GM19240 (cell line): ENCODE data around the gene RHOV.

Experiments used
- DNase-seq: peaks from one replicate; pipeline ENCODE4 v3.0.0; 2011; ENCODE audit warnings: low spot score; ENCODE audit not compliant: insufficient read length

RHOV gene

DNA sequence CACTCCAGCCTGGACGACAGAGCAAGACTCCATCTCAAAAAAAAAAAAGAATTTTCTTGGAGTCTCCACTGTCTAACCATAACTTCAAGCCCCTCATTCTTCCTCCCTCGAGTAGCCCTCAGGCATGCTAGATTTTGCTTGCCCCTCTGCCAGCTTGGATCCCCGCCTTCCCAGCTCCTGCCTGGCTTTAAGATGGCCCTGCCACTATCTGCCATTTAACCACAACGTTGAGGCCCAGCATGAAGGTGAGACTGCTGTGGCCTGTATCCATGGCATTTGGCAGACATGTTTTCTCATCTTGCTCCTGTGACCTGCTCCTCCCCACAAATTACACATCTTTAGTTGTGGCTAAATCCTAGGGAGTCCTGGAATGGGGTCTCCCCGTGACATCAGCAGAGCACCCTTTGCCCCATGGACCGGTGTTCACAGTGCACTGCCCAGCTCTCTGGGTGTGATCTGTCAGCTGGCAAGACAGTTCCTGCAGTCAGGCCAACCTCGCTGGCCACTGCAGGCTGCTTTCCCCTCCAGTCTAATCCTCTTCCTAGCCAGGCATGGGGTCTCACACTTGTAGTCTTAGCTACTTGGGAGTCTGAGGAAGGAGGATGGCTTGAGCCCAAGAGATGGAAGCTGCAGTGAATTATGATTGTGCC, 30.6 kb upstream of the RHOV start:
- no peak for DNase-seq

DNA sequence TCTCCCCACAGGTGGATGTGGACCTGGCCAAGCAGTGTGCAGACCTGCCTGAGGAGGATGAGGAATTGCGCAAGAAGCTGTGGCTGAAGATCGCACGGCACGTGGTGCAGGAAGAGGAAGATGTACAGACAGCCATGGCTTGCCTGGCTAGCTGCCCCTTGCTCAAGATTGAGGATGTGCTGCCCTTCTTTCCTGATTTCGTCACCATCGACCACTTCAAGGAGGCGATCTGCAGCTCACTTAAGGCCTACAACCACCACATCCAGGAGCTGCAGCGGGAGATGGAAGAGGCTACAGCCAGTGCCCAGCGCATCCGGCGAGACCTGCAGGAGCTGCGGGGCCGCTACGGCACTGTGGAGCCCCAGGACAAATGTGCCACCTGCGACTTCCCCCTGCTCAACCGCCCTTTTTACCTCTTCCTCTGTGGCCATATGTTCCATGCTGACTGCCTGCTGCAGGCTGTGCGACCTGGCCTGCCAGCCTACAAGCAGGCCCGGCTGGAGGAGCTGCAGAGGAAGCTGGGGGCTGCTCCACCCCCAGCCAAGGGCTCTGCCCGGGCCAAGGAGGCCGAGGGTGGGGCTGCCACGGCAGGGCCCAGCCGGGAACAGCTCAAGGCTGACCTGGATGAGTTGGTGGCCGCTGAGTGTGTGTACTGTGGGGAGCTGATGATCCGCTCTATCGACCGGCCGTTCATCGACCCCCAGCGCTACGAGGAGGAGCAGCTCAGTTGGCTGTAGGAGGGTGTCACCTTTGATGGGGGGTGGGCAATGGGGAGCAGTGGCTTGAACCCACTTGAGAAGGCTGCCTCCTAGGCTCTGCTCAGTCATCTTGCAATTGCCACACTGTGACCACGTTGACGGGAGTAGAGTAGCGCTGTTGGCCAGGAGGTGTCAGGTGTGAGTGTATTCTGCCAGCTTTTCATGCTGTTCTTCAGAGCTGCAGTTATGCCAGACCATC, 28.8 kb upstream of the RHOV start:
- DNase-seq: no peak

DNA sequence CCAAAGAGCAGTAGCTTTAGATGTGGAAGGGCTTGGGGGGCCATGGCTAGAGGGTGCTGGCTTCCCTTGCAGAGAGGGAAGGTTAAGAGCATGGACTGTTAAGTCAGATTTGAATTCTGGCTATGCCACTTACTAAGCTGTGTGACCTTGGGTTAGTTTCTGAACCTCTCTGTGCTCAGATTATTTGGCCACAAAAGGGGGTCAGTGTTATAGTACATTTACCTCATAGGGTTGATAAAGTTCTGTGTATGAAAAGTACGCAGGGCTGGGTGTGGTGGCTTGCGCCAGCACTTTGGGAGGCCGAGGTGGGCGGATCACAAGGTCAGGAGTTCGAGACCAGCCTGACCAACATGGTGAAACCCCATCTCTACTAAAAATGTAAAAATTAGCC, 27.0 kb upstream of the RHOV start:
- no peak for DNase-seq

DNA sequence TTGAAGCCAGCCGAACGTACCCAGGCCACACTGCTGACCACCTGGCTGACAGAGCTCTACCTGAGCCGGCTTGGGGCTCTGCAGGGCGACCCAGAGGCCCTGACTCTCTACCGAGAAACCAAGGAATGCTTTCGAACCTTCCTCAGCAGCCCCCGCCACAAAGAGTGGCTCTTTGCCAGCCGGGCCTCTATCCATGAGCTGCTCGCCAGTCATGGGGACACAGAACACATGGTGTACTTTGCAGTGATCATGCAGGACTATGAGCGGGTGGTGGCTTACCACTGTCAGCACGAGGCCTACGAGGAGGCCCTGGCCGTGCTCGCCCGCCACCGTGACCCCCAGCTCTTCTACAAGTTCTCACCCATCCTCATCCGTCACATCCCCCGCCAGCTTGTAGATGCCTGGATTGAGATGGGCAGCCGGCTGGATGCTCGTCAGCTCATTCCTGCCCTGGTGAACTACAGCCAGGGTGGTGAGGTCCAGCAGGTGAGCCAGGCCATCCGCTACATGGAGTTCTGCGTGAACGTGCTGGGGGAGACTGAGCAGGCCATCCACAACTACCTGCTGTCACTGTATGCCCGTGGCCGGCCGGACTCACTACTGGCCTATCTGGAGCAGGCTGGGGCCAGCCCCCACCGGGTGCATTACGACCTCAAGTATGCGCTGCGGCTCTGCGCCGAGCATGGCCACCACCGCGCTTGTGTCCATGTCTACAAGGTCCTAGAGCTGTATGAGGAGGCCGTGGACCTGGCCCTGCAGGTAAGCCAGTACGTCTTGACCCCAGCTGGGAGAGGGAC, 26.4 kb upstream of the RHOV start:
- no peak for DNase-seq

DNA sequence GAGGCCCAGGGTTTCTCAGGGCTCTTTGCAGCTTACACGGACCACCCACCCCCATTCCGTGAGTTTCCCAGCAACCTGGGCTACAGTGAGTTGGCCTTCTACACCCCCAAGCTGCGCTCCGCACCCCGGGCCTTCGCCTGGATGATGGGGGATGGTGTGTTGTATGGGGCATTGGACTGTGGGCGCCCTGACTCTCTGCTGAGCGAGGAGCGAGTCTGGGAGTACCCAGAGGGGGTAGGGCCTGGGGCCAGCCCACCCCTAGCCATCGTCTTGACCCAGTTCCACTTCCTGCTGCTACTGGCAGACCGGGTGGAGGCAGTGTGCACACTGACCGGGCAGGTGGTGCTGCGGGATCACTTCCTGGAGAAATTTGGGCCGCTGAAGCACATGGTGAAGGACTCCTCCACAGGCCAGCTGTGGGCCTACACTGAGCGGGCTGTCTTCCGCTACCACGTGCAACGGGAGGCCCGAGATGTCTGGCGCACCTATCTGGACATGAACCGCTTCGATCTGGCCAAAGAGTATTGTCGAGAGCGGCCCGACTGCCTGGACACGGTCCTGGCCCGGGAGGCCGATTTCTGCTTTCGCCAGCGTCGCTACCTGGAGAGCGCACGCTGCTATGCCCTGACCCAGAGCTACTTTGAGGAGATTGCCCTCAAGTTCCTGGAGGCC, 25.6 kb upstream of the RHOV start:
- no peak for DNase-seq

DNA sequence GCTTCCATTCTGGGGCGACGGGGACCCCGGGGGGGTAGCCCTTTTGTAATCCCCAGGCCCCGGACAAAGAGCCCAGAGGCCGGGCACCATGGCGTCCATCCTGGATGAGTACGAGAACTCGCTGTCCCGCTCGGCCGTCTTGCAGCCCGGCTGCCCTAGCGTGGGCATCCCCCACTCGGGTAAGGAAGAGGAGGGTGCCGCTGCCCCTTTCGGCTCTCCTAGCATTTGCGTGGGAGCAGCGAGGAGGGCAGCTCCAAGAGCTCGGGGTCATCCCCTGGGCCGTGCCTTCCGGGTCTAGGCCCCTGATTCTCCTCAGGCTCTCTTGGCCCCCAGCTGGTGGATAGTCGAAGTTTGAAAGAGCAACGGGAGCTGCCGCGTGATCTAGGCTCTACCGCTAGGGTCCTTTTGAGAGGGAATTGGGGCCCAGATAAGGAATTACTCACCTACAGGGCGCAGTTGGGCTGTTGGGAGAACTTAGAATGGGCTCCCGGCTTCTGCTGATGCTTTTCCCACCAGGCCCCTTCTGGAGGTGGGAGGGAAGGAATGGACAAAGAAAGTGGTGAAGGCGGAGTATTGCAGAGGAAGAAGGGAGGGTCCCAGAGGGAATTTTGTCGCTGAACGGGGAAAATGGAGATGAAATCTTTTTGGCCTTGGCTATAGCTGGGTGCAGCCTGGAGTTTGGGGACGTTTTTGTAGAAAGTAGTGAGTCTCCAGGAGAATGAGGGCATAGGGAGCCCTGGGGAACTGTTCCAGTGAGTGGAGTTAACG, 20.8 kb upstream of the RHOV start:
- DNase-seq: no peak

DNA sequence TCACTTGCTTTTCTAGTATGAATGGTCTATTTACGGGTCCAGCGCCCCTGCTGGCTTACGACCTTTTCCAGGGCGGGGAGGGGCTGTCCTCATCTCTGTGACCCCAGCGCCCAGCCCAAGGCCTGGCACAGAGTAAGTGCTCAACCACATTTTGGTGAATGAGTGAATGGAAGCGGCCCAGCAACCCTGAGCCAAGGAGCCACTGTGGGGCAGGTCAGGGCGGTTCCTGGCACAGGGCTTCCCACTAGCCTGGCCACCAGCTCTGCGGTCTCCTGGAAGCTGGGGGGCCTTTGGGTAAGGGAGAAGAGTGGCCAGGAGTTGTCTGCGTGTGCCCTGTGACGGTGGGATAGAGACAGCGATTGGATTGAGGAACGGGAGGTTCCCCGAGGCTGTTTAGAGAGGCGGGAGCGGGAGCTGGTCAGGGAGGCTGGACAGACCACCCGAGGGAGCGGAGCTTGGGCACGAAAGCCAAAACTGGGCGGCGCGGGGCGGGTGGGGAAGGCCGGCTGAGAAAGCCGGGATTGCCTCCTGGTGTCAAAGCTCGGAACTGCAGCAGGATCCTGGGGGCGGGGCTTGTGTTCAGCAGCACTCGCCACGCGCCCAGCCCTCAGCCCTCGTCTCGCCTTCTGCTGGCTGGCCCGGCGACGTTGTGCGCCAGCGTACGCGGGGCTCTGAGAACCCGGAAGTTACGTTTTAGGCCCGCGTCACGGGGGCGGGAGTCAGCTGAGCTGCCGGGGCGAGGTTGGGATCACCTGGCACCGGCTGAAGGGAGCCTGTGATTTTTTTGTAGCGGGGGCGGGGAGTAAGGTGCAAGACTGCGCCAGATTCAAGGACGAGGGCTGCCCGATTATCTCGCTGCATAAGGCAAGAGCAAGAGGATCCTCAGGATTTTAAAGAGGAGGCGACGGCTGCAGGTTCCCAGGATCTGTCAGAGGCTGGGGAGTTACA, 20.0 kb upstream of the RHOV start, which contains the start of gene VPS18:
TSS of gene VPS18 (plus strand) at position 718 of the 948 bp plus-strand sequence. CDS start 319 bp downstream, outside the sequence.
- peak; percentile 90 for DNase-seq

DNA sequence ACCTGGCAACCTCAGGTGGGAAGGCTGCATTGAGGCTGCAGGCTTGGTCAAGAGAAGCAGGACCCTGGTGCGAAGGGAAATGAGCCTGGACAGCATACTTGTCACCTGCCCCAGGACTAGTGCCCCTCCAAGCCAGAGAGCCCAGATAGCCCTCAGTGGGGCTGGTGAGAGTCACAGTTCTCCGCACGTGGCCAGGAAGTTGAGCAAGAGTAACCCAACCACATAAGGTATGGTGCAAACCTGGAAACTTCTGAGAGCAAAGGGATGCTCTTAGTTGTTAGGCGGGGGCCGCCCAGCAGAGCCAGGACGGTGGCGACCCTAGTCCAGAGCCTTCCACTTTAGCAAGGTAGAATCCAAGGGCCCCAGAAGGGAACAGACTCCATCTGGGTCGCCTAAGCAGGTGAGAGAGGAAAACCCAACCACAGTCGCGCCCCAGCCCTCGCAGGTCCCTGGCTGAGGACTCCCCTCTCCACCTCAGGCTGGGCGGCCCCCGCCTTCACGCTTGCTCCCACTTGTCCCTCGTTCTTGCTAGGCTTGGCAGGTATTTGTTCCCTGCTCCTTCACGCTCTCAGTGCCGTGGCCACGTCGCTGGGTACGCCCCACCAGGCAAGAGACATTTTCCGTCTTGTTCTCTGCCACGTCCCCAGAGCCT, 19.1 kb upstream of the RHOV start:
- no peak for DNase-seq

DNA sequence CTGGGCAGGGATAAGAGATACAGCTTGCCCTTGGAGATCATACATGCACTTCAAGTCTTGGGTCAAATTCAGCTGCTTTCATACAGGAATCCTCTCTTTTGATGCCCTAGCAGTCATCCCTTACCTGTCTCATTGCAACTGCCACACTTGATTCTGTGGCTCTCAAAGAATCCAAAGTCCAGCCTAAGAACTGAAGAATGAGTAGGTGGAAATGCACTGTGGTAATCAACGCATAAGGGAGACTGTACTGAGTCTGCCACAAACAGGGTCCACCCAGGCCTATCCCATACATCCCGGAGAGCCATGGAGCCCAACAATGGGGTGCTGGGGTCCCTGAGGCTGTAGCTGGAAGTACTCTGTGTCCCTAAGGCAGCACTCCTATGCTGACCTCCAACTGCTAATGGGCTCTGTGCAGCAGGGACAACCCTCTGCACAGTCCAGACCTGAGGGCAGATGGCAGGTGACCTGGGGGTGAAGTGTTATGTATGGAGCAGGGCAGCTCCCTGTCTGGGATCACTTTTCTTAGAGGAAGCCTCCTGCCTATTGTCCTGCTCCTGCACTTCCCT, 18.5 kb upstream of the RHOV start:
- DNase-seq: no peak

DNA sequence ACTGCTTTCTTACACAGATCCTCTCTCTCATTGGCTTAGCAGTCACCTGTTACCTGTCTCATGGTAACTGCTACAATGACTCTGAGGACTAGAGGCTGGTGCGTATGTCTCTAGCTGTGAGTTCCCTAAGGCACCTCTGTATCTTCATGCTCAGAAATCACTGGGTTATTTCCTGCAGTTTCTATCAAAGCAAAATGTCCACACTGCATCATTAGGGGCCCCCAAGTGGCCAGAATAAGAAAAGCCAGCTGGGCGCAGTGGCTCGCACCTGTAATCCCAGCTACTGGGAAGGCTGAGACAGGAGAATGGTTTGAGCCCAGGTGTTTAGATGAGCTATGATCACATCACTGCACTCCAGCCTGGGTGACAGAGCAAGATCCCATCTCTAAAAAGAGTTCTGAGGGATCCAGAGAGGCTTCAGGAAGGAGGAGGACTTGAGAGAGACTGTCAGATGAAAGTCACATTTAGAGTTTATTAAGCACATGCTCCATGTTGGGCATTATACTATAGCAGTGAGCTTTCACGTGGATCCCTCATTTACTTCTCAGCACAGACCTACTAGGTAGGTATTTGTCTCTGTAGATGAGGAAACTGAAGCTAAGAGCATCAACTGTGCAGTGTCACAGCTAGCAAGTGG, 17.9 kb upstream of the RHOV start:
- DNase-seq: no peak

DNA sequence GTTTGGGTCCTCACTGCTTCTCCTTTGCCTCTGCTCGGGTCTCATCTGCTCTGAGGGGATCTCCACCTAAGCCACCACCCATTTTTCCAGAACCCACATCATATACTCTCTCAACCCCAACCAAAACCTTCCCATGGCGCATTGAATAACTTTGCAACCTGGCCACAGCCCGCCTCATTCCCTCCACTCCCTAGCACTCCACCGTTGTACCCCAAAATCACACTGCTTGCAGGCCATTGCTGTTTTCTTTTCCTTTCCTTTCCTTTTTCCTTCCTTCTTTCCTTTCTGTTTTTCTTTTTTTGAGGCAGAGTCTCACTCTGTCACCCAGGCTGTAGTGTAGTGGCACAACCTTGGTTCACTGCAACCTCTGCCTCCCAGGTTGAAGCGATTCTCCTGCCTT, 17.1 kb upstream of the RHOV start:
- no peak for DNase-seq

DNA sequence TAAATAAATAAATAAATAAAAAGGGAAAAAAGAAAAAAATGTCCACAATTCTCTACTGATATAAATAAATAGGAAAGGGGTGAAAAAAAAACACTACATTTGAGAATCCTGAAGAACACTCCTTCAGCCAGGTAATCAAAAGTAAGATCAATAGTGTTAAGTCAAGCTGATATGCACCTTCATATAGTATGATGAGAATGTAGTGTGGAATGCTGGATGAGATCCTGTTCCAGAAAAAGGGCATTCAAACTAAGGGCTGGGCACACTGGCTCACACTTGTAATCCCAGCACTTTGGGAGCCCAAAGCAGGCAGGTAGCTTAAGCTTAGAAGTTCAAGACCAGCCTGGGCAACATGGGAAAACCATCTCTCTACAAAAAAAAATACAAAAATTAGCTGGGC, 15.1 kb upstream of the RHOV start:
- DNase-seq: no peak

DNA sequence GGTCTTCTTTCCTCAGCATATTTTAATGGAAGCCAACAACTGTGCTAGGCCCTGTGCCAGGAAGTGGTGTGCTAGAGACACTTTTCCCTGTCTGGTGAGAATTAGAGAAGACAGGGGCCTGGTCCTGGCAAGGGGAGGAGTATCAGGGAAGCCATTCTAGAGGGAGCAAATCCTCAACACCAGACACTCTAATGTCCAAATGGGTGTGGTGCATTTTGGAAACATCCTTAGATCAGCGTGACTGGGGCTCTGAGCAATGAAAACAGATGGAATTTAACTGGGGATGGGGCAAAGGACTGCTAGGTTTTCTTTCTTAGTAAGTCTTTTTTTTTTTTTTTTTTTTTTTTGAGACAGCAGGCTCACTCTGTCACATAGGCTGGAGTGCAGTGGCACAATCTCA, 12.6 kb upstream of the RHOV start:
- no peak for DNase-seq

DNA sequence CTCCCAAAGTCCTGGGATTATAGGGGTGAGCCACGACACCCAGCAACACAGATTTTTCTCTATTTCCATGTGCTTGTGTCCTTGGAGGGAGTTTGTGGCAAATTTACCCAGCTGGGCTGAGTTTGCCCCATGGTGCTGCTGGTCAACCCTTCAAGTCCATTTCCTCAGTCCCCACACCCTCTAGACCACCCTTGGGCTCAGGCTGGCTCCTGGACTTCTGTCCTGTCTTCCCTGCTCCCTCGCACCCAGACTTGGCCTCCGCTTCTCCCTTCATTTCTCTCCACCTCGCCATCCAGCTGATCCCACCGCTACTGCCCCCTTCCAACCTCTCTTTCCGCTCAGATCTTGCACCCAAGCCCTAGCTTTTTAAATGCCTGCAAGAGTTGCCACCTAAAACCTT, 7.3 kb upstream of the RHOV start:
- no peak for DNase-seq

DNA sequence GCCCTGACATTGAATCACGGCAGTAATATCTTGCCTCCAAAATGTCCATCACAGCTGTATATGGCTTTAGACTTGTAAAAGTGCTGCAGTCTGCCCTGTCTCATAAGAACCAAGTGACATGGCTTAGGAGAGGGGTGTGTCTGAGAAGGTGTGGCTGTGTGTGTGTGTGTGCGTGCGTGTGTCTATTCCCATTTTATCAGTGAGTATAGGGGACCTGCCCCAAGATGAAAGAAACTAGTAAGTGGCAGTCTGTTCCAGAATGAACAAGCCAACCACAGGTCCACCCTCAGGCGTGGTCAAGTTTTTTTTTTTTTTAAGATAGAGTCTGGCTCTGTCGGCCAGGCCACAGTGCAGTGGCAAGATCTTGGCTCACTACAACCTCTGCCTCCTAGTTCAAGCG, 5.6 kb upstream of the RHOV start:
- DNase-seq: no peak

DNA sequence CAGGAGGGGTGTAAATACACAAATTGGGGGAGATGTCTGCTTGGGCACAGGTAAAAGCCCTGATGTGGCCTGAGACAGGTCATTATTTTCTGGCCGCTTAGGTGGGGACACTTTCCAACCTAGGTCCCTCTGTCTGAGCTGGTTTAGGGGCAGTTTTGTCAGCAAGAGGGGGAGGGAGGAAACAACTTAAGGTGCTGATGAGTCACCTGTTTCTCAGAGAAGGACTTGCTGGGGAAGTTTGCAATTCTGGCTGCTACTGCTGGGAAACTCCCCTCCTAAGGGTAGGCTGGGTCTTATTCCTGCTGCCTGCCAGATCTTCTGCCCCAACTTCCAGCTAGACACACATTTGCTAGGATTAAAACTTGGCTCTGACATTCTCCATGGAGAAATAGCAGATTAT, 4.8 kb upstream of the RHOV start:
- DNase-seq: peak; percentile 62

DNA sequence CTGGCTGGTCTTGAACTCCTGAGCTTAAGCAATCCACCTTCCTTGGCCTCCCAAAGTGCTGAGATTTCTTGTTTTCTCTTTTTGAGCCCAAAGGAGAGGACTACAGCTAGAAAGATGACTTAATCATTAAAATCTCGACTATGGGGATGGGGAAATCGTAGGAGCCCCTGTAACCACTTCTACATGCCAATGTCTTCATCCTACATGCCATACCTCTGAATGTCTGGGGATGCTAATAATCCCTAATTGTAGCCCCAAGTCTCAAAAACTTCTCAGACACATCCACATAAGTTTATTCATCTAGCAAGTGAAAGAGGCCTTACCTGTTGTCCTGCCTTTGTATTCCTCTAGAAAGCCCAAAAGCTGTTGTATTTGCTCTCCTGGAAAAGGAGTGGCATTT, 3.7 kb upstream of the RHOV start:
- no peak for DNase-seq
